ENCODE results near the gene LOXHD1.

LOXHD1 gene

DNA sequence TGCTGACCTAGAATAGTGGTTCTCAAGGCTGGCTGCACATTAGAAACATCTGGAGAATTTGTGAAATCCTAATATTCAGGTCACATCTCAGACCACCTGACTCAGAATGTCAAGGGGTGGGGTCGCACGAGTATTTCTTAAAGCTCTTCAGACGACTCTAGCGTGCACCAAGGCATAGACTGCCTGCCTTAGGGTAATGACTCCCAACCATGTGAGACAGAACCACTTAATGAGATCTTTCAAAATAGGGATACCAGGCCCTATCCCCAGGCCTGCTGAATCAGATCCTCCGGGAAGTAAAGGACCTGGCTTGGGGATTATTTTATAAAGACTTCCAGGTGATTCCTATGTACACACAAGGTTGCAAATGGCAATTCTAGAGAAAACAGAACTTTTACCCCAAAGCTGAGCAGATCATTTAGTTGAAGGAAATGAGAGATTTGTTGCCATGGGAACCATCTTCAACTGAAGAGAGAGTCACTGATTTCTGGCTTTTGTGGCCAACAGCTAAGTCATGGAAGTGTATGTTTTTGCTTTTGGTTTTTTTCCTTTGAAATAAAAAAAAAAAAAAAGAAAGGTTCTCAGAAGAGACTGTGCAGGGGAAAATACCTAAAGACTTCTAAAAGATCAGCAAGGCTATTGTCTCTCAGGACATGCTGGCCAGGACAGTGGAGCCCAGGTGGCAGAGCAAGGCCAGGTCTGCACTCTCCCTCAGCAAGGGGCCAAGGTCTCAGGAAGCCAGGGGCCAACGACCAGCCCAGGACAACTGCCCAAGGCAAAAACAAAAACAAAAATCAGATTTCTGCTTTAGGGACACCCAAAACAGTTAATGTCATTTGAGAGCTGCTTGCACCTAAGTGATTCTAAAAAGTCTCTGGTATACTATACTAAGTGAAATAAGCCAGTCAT, 15.3 kb upstream of the LOXHD1 start:
- DNase-seq (ENCODE audit: low read depth in 2 of 2) = no peak

- no peak for DNase-seq (ENCODE audit: low read depth in 2 of 2)
Observed at GRCh38 chr18:46668694-46669093, 11.7 kb upstream of the LOXHD1 start.

DNA sequence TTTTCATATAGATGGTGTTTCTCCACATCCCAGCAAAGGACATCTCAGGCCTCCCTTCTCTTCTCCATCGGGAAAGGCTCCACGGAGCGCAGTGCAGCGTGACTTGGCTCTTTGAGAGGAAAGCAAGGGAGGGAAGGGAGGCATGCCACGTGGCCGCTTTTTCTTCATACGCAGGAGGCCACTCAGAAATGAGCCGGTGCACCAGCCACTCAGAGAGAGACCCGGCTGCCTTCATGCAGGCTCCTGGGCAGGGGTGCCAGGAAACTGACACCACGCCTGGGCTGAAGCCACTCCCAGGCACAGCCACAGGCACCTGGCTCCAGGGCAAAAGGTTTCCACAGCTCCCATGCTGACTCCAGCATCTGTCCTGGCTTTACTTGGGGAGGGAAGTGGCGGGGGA, 11.1 kb upstream of the LOXHD1 start:
- DNase-seq (ENCODE audit: low read depth in 2 of 2) = no peak

DNA sequence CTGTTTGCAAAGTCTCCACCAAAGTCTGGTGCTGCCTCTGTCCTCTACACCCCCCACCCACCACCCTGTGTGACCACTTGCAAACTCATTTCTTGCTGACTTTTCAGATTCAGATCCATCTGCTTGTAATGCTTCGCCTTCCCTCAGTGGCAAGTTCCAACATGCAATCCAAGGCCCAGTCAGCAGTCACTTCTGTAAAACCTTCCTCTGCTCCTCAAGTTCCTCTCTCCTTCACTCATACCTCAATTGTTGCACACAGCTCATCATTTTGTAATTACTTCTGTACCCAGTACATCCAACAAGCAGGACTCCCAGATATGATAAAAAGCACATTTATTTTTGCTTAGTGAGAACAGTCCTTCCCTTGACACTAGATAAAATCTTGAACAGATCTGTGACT, 6.5 kb upstream of the LOXHD1 start:
- no peak for DNase-seq (ENCODE audit: low read depth in 2 of 2)

GRCh38 chr18:46660957-46661749, 4.1 kb upstream of the LOXHD1 start:
- DNase-seq (ENCODE audit: low read depth in 2 of 2) = no peak

GRCh38 chr18:46659484-46659883, 2.5 kb upstream of the LOXHD1 start:
- no peak for DNase-seq (ENCODE audit: low read depth in 2 of 2)

GRCh38 chr18:46656326-46657114, 500 bp downstream of the LOXHD1 start:
- DNase-seq (ENCODE audit: low read depth in 2 of 2) = no peak

GRCh38 chr18:46652372-46652771, 4.6 kb downstream of the LOXHD1 start:
- DNase-seq (ENCODE audit: low read depth in 2 of 2) = no peak

GRCh38 chr18:46650681-46651080, 6.3 kb downstream of the LOXHD1 start:
- no peak for DNase-seq (ENCODE audit: low read depth in 2 of 2)

GRCh38 chr18:46649071-46649862, 7.8 kb downstream of the LOXHD1 start:
- no peak for DNase-seq (ENCODE audit: low read depth in 2 of 2)

- no peak for DNase-seq (ENCODE audit: low read depth in 2 of 2)
Observed at GRCh38 chr18:46646468-46646867, 10.6 kb downstream of the LOXHD1 start.

DNA sequence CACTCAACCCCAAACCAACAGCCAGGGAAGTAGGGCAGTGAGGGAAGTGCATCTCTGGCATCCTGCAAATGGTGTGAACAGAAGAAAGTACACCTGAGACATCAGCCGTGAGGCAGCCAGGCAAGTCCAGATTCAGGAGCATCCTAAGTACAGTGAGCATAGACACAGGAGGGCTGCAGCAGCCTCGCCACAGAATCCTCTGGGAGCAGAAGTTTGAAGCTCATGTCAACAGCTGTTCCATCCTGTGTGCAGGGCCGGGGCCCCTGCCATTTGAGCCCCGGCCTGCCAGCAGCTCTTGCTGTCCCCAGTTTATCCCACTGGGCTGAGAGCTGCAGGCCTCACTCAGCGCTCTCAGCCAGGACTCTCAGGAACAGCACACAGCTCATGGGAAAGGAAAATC, 14.5 kb downstream of the LOXHD1 start:
- DNase-seq (ENCODE audit: low read depth in 2 of 2) = no peak

DNA sequence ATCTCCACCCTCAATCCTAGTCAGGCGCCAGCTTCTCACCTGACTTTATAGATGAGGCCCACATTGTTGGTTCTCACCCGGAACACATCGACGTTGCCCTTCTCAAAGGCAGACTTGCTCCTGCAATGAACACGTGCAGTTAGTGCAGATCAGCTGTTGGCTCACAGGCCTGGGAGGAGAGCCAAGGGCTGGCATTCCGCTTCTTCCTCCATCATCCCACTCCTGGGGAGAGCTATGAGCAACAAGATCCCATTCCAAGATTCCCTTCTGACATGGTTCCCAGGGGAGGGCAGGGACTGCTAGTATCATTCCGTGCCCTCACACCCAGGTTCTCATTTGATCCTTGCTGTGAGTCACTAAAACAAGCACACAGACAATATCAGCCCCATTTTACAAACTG, 15.1 kb downstream of the LOXHD1 start:
- no peak for DNase-seq (ENCODE audit: low read depth in 2 of 2)

- DNase-seq (ENCODE audit: low read depth in 2 of 2) = no peak
Observed at GRCh38 chr18:46639386-46639785, 17.6 kb downstream of the LOXHD1 start.

DNA sequence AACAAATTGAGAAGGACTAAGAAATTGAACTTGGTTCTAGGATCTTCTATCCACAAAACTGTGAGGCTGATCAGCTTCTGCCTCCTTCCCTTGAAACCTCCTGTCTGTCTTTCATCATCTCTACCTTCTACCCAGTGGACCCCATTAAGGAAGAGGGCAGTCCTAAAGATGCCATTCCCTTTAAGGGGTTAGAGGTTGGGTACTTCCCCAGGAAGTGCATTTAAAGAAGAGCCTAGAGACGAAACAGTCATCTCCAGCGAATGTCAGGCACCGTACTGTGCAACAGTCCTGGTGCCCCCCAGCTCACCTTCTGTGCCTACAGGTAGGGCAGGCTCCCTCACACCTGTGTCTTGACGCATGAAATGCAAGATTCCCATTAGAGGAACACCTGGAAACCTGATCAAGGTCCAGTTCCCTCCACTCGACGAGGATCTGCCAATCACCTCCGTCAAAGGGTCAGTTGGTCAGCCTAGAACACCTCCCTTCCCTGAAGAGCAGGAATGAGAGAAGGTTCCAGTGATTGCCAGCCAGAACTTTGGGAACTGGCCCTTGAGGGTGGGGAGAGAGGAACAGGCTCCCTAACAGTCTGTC, 20.9 kb downstream of the LOXHD1 start:
- DNase-seq (ENCODE audit: low read depth in 2 of 2) = no peak

- DNase-seq (ENCODE audit: low read depth in 2 of 2) = no peak
Observed at GRCh38 chr18:46632401-46633071, 24.5 kb downstream of the LOXHD1 start.

GRCh38 chr18:46630991-46631390, 26.0 kb downstream of the LOXHD1 start:
- no peak for DNase-seq (ENCODE audit: low read depth in 2 of 2)

DNA sequence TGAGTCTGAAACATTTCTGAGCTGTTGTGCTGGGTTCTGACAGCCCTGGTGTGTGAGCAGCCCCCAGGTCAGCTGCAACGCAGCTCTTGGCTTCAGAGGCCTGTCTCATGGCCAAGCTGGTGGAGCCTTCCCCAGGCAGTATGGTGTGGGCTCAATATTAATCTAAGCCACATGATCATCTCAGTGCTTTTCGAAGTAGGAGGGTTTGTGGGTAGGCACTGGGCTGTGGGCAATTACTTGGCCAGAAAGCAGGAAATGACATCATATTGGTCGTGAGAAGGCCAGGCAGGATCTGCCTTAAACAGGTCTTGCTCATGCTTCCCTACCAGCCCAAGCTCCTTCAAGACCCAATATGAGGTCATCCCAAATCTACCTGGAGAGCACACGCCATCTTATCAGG, 26.9 kb downstream of the LOXHD1 start:
- no peak for DNase-seq (ENCODE audit: low read depth in 2 of 2)

DNA sequence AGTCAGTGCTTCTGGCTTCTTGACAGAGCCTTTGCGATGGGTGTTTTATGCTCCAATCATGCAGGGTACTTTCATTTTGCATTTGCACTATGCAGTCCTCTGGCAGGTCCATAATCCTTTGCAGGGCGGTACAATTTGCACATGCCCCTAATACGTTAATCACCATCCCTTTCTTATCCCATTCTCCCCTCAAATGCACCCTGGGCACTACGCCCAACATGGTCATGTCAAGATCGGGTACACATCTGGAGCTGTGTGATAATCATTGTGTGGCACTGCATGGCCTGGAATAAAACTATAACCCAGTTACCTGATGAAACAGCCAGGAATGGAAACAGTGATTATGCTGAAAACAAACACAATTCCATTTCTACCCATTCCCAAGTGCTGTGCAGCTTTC, 27.7 kb downstream of the LOXHD1 start:
- DNase-seq (ENCODE audit: low read depth in 2 of 2) = no peak

GRCh38 chr18:46628206-46628605, 28.8 kb downstream of the LOXHD1 start:
- no peak for DNase-seq (ENCODE audit: low read depth in 2 of 2)

Measured in stimulated activated CD4-positive, alpha-beta T cell treated with anti-CD3 and anti-CD28 coated beads, Interleukin-15, amount 100 ng/mL, for 48 hours (primary cell).